Measurements from ENCODE around the gene TUBGCP3.
"Not testable (repeated sequence)": the region's sequence is repeated elsewhere in the genome, so short reads cannot be mapped to it uniquely, and the experiment has no call there.

The TUBGCP3 gene

GRCh38 chr13:112485814-112486213, 102.1 kb downstream of the TUBGCP3 start:
- not testable (repeated sequence) for H3K27ac ChIP-seq (ENCODE audit: low read length); H3K9ac ChIP-seq (ENCODE audit: low read depth, low read length); H3K9me3 ChIP-seq (ENCODE audit: insufficient read depth, low read depth, low read length); H3K4me1 ChIP-seq (ENCODE audit: insufficient read depth, low read length); H3K4me3 ChIP-seq (ENCODE audit: low read length); H3K27me3 ChIP-seq (ENCODE audit: insufficient read depth, low read length)
- peaks cover 26% of the 10 kb centered on the region for H3K36me3 ChIP-seq (ENCODE audit: insufficient read depth, low read depth, low read length)

DNA sequence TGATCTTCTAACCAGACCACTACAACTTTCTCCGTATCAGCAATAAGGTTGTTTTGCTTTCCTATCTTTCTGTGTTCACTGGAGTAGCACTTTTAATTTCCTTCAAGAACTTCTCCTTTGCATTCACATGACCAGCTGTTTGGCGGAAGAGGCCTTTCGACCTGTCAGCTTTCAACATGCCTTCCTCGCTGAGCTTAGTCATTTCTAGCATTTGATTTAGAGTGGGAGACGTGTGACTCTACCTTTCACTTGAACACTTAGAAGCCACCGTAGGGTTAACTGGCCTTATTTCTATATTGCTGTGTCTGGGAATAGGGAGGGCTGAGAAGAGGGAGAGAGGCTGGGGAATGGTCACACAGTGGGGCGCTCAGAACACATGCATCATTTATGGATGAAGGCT, 104.7 kb downstream of the TUBGCP3 start:
- H3K27me3 ChIP-seq (ENCODE audit: insufficient read depth, low read length): no peaks in the 10 kb centered on the region
- H3K9me3 ChIP-seq (ENCODE audit: insufficient read depth, low read depth, low read length): no peaks in the 10 kb centered on the region
- H3K9ac ChIP-seq (ENCODE audit: low read depth, low read length): no peak overlapping the region
- H3K27ac ChIP-seq (ENCODE audit: low read length): no peak overlapping the region
- no peaks in the 10 kb centered on the region for H3K4me1 ChIP-seq (ENCODE audit: insufficient read depth, low read length)
- no peak overlapping the region for H3K4me3 ChIP-seq (ENCODE audit: low read length)
- H3K36me3 ChIP-seq (ENCODE audit: insufficient read depth, low read depth, low read length): peaks cover 20% of the 10 kb centered on the region

GRCh38 chr13:112481458-112481857, 106.5 kb downstream of the TUBGCP3 start:
- H3K4me3 ChIP-seq (ENCODE audit: low read length): no peak overlapping the region
- no peaks in the 10 kb centered on the region for H3K27me3 ChIP-seq (ENCODE audit: insufficient read depth, low read length)
- H3K9ac ChIP-seq (ENCODE audit: low read depth, low read length): no peak overlapping the region
- no peaks in the 10 kb centered on the region for H3K9me3 ChIP-seq (ENCODE audit: insufficient read depth, low read depth, low read length)
- H3K36me3 ChIP-seq (ENCODE audit: insufficient read depth, low read depth, low read length): peaks cover 11% of the 10 kb centered on the region
- no peak overlapping the region for H3K27ac ChIP-seq (ENCODE audit: low read length)
- no peaks in the 10 kb centered on the region for H3K4me1 ChIP-seq (ENCODE audit: insufficient read depth, low read length)

DNA sequence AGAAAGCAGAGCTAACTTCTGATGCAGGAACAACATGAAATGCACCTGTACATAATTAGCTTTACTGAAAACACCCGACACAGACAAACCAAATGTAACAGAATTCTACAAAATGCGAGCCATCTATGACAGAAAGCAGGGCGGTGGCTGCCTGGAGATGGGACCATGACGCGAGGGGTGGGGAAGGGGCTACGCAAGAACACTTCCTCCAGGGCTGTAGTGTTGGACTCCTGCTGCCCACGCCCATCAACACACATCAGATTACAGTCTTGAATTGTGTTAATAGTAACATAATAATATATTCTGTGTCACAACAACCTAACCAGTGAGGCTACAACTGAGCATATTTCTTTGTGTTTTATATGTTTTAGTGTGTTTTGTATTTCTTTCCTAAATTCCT, 108.6 kb downstream of the TUBGCP3 start:
- Histone ChIP-seq H3K27ac (ENCODE audit: low read length) (no peak overlapping the region), H3K27me3 (ENCODE audit: insufficient read depth, low read length) (no peaks in the 10 kb centered on the region), H3K36me3 (ENCODE audit: insufficient read depth, low read depth, low read length) (no peaks in the 10 kb centered on the region), H3K4me1 (ENCODE audit: insufficient read depth, low read length) (no peaks in the 10 kb centered on the region), H3K4me3 (ENCODE audit: low read length) (no peak overlapping the region), H3K9me3 (ENCODE audit: insufficient read depth, low read depth, low read length) (no peaks in the 10 kb centered on the region), H3K9ac (ENCODE audit: low read depth, low read length) (no peak overlapping the region)

DNA sequence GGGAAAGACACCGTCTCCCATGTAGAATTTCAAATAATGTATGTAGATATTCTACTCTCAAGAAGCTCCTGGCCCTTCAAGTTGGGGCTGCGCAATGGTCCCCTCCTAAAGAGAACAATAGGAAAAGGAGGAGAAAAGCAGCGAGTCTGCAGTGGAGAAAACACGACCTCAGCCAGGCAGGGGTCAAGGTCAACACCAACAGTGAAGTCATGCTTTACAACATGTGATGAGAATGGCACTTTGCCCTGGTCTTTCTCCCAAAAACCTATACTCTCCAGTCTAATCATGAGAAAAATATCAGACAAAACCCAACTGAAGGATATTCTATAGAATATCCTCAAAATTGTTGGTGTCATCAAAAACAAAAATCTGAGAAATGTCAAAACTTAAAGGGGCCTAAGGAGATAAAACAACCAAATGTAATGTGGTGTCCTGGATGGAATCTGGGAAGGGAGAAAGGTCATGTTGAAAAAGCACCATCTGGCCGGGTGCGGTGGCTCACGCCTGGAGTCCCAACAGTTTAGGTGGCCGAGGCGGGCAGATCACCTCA, 110.8 kb downstream of the TUBGCP3 start:
- no peaks in the 10 kb centered on the region for H3K36me3 ChIP-seq (ENCODE audit: insufficient read depth, low read depth, low read length)
- no peaks in the 10 kb centered on the region for H3K27me3 ChIP-seq (ENCODE audit: insufficient read depth, low read length)
- H3K4me1 ChIP-seq (ENCODE audit: insufficient read depth, low read length): no peaks in the 10 kb centered on the region
- no peak overlapping the region for H3K4me3 ChIP-seq (ENCODE audit: low read length)
- H3K27ac ChIP-seq (ENCODE audit: low read length): no peak overlapping the region
- no peak overlapping the region for H3K9ac ChIP-seq (ENCODE audit: low read depth, low read length)
- no peaks in the 10 kb centered on the region for H3K9me3 ChIP-seq (ENCODE audit: insufficient read depth, low read depth, low read length)

- Histone ChIP-seq H3K27ac (ENCODE audit: low read length) (no peak overlapping the region), H3K4me1 (ENCODE audit: insufficient read depth, low read length) (no peaks in the 10 kb centered on the region)
Measured at GRCh38 chr13:112475889-112476288, 112.1 kb downstream of the TUBGCP3 start.

GRCh38 chr13:112474869-112475268, 113.1 kb downstream of the TUBGCP3 start:
- H3K4me1 ChIP-seq (ENCODE audit: insufficient read depth, low read length): no peaks in the 10 kb centered on the region
- H3K27ac ChIP-seq (ENCODE audit: low read length): no peak overlapping the region
- H3K9me3 ChIP-seq (ENCODE audit: insufficient read depth, low read depth, low read length): no peaks in the 10 kb centered on the region
- H3K36me3 ChIP-seq (ENCODE audit: insufficient read depth, low read depth, low read length): no peaks in the 10 kb centered on the region
- no peak overlapping the region for H3K4me3 ChIP-seq (ENCODE audit: low read length)
- no peak overlapping the region for H3K9ac ChIP-seq (ENCODE audit: low read depth, low read length)
- H3K27me3 ChIP-seq (ENCODE audit: insufficient read depth, low read length): no peaks in the 10 kb centered on the region

More at GRCh38 chr13:112475889-112476288, 112.1 kb downstream of the TUBGCP3 start:
- no peaks in the 10 kb centered on the region for H3K9me3 ChIP-seq (ENCODE audit: insufficient read depth, low read depth, low read length)
- H3K36me3 ChIP-seq (ENCODE audit: insufficient read depth, low read depth, low read length): no peaks in the 10 kb centered on the region
- no peak overlapping the region for H3K4me3 ChIP-seq (ENCODE audit: low read length)
- no peaks in the 10 kb centered on the region for H3K27me3 ChIP-seq (ENCODE audit: insufficient read depth, low read length)
- no peak overlapping the region for H3K9ac ChIP-seq (ENCODE audit: low read depth, low read length)

DNA sequence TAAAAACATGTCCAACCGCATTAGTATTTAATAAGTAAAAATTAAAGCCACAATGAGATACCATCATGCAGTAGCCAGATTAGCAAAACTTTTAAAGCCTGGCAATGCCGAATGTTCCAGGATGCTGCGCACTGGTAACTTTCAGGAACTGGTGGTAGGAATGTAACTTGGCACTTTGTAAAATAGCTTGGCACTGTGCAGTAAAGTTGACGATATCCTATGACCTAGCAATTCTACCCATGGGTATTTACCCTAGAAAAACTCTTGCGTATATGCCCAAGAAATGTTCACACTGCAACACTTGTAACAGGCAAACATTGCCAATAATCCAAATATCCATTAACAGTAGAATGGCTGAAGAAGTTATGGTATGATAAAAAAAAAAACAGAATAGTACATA, 114.1 kb downstream of the TUBGCP3 start:
- H3K9me3 ChIP-seq (ENCODE audit: insufficient read depth, low read depth, low read length): no peaks in the 10 kb centered on the region
- H3K4me1 ChIP-seq (ENCODE audit: insufficient read depth, low read length): no peaks in the 10 kb centered on the region
- no peak overlapping the region for H3K27ac ChIP-seq (ENCODE audit: low read length)
- H3K9ac ChIP-seq (ENCODE audit: low read depth, low read length): no peak overlapping the region
- no peak overlapping the region for H3K4me3 ChIP-seq (ENCODE audit: low read length)
- H3K36me3 ChIP-seq (ENCODE audit: insufficient read depth, low read depth, low read length): no peaks in the 10 kb centered on the region
- H3K27me3 ChIP-seq (ENCODE audit: insufficient read depth, low read length): no peaks in the 10 kb centered on the region

GRCh38 chr13:112469071-112469745, 118.7 kb downstream of the TUBGCP3 start:
- Histone ChIP-seq H3K27me3 (ENCODE audit: insufficient read depth, low read length) (no peaks in the 10 kb centered on the region), H3K4me3 (ENCODE audit: low read length) (no peak overlapping the region), H3K9ac (ENCODE audit: low read depth, low read length) (no peak overlapping the region), H3K9me3 (ENCODE audit: insufficient read depth, low read depth, low read length) (no peaks in the 10 kb centered on the region), H3K27ac (ENCODE audit: low read length) (no peak overlapping the region), H3K4me1 (ENCODE audit: insufficient read depth, low read length) (no peaks in the 10 kb centered on the region), H3K36me3 (ENCODE audit: insufficient read depth, low read depth, low read length) (no peaks in the 10 kb centered on the region)

GRCh38 chr13:112468069-112468468, 119.9 kb downstream of the TUBGCP3 start:
- Histone ChIP-seq H3K36me3 (ENCODE audit: insufficient read depth, low read depth, low read length) (no peaks in the 10 kb centered on the region), H3K9ac (ENCODE audit: low read depth, low read length) (no peak overlapping the region), H3K27ac (ENCODE audit: low read length) (no peak overlapping the region), H3K27me3 (ENCODE audit: insufficient read depth, low read length) (no peaks in the 10 kb centered on the region), H3K9me3 (ENCODE audit: insufficient read depth, low read depth, low read length) (no peaks in the 10 kb centered on the region), H3K4me3 (ENCODE audit: low read length) (no peak overlapping the region), H3K4me1 (ENCODE audit: insufficient read depth, low read length) (no peaks in the 10 kb centered on the region)

DNA sequence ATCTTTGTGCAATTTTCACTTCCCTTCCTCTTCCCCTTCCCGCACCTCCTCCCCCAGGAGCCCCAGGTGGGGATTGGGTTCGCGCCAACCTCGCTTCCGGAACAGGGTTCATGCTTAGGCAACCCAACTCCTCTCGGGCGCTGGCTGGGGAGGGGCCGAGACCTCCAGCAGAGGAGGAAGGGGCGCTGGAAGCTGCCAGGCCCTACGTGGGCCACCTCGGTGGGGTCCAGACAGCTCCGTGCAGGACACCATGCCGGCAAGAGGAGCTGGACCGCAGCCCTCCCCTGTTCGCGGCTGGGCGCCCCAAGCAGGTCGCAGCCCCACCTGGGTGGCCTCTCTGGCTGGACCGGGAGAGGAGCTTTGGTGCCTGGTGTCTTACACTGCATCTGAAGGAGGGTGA, 120.7 kb downstream of the TUBGCP3 start:
- no peak overlapping the region for H3K4me3 ChIP-seq (ENCODE audit: low read length)
- no peaks in the 10 kb centered on the region for H3K9me3 ChIP-seq (ENCODE audit: insufficient read depth, low read depth, low read length)
- no peak overlapping the region for H3K9ac ChIP-seq (ENCODE audit: low read depth, low read length)
- H3K4me1 ChIP-seq (ENCODE audit: insufficient read depth, low read length): no peaks in the 10 kb centered on the region
- no peak overlapping the region for H3K27ac ChIP-seq (ENCODE audit: low read length)
- H3K27me3 ChIP-seq (ENCODE audit: insufficient read depth, low read length): no peaks in the 10 kb centered on the region
- no peaks in the 10 kb centered on the region for H3K36me3 ChIP-seq (ENCODE audit: insufficient read depth, low read depth, low read length)

DNA sequence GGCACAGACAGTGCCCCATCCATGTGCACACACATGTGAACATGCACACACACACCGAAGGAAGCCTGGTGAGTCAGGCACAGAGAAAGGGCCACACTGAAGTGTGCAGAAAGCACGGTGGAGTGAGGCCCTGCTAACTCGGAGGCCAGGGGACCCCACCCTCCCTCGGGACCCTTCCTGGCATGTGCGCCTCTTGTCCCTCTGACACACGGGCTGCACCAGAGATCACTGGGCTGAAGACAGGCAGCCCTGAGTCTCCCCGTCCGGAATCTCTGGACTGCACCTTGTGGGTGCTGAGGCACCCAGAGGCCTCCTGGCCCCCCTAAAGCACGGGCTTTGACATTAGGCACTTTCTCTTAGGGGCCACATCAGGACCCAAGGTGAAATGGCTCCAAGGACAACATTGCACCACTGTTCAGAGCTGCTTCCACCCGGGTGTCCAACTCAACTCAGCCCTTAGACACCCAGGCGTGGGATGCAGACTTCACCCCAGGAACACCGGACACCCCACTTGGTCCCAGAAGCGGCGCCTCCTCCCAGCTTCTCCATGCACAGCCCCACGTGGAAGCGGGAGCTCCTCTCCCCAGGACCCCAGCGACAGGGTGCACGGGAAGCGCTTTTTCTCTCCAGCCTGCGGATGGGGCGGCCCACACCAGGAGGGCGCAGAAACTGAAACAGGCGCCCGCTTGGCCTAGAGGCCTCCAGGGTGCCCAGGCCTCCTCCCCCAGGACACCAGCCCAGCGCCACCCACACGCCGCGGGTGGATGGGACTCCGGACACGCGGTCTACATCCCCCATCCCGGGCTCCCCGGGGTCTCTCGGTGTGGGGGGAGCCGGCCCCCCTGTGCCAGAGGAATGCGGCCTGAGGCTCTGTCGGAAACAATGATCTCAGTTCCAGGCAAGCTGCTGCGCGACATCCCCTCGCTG, 121.6 kb downstream of the TUBGCP3 start:
- Histone ChIP-seq H3K27ac (ENCODE audit: low read length) (no peak overlapping the region), H3K9me3 (ENCODE audit: insufficient read depth, low read depth, low read length) (no peaks in the 10 kb centered on the region)

More for the DNA sequence above, 121.6 kb downstream of the TUBGCP3 start:
- Histone ChIP-seq H3K4me3 (ENCODE audit: low read length) (no peak overlapping the region), H3K9ac (ENCODE audit: low read depth, low read length) (no peak overlapping the region), H3K27me3 (ENCODE audit: insufficient read depth, low read length) (no peaks in the 10 kb centered on the region), H3K4me1 (ENCODE audit: insufficient read depth, low read length) (no peaks in the 10 kb centered on the region), H3K36me3 (ENCODE audit: insufficient read depth, low read depth, low read length) (no peaks in the 10 kb centered on the region)

Data from iPS-20b (cell line).